A673 (cell line): ENCODE measurements around the gene SMURF1.

Experiments
- EZH2 ChIP-seq: fragments of 200-600 bp; sonication (generic); IDR thresholded peaks from 2 replicates; pipeline ENCODE4 v1.6.1; 2017; ENCODE audit warnings: borderline replicate concordance, low read depth, mild to moderate bottlenecking, mixed read lengths, antibody characterized with exemption, low read length; ENCODE audit not compliant: poor library complexity, severe bottlenecking
- TF ChIP-seq, protein P1 (sequence below): fragments of 300-800, 200-600 bp; sonication (generic); conservative IDR thresholded peaks from 2 replicates; pipeline ENCODE4 v1.5.1; 2017; ENCODE audit warnings: low read depth, mild to moderate bottlenecking, antibody characterized with exemption, low read length, moderate library complexity, mixed read lengths

- TF ChIP-seq, protein P1, sequence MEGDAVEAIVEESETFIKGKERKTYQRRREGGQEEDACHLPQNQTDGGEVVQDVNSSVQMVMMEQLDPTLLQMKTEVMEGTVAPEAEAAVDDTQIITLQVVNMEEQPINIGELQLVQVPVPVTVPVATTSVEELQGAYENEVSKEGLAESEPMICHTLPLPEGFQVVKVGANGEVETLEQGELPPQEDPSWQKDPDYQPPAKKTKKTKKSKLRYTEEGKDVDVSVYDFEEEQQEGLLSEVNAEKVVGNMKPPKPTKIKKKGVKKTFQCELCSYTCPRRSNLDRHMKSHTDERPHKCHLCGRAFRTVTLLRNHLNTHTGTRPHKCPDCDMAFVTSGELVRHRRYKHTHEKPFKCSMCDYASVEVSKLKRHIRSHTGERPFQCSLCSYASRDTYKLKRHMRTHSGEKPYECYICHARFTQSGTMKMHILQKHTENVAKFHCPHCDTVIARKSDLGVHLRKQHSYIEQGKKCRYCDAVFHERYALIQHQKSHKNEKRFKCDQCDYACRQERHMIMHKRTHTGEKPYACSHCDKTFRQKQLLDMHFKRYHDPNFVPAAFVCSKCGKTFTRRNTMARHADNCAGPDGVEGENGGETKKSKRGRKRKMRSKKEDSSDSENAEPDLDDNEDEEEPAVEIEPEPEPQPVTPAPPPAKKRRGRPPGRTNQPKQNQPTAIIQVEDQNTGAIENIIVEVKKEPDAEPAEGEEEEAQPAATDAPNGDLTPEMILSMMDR, result no peak
- no peak for TF ChIP-seq EZH2
These were observed 110.1 kb downstream of the SMURF1 start for GRCh38 chr7:99033765-99034164.
